ENCODE results near the gene RBM23.

Gene RBM23

DNA sequence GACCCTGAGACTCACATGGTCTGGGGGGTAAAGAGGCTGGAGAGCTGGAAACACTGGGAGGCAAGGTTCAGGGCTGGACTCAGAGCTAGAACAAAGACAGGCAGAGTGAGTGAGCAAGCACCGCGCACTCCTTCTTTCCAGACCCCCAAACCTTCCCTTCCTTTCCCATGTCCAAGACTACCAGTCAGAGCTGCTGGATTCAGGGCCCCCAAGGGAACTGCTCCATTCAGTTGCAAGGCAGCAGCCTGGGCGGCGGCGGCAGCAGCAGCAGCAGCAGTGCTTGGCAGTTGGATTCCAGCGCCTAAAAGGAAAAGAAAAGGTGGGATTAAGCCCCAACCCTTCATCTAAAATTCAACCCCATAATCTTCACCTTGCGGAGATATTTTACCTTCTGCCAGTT is 17.1 kb downstream of the RBM23 start:
- TF ChIP-seq, protein P1, sequence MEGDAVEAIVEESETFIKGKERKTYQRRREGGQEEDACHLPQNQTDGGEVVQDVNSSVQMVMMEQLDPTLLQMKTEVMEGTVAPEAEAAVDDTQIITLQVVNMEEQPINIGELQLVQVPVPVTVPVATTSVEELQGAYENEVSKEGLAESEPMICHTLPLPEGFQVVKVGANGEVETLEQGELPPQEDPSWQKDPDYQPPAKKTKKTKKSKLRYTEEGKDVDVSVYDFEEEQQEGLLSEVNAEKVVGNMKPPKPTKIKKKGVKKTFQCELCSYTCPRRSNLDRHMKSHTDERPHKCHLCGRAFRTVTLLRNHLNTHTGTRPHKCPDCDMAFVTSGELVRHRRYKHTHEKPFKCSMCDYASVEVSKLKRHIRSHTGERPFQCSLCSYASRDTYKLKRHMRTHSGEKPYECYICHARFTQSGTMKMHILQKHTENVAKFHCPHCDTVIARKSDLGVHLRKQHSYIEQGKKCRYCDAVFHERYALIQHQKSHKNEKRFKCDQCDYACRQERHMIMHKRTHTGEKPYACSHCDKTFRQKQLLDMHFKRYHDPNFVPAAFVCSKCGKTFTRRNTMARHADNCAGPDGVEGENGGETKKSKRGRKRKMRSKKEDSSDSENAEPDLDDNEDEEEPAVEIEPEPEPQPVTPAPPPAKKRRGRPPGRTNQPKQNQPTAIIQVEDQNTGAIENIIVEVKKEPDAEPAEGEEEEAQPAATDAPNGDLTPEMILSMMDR (IDR thresholded peaks at IDR 0.05; ENCODE audit: low read depth, low read length): no peak
- DNase-seq (ENCODE audit: extremely low read depth, low read depth): no peak

DNA sequence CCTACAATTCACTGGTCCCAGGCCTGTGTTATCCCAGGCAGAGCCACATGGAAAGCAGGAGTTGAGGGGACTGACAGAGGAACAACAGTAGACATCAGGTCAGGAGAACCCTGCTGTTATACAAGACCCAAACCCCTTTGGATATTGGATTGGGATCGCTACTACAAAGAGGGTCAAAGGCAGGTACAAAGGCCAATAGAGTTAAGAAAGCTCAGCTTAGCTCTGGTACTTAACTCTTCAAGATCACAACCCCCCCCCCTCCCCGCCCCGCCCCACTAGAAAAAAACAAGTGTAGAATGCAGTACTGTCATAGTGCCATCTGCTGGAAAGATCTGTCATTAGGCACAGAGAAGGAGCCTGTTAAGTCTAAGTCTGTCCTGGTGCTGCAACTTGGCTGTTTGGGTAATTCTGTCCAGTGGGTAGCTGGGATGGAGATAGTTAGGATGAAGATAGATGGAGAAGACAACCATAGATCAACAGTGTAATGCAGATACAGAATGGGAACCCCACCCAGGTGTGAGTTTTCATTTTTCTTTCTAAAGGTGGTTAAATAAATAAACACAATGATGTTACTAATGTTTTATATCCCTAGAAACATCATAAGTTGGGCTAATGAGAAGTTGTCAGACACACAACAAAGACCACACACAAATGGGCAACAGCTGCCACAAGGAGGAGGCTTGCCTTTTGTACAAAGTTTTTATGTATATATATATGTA is 18.7 kb downstream of the RBM23 start:
- no peak for DNase-seq (ENCODE audit: extremely low read depth, low read depth)
- TF ChIP-seq, protein P1 (IDR thresholded peaks at IDR 0.05; ENCODE audit: low read depth, low read length): peak; percentile 65

DNA sequence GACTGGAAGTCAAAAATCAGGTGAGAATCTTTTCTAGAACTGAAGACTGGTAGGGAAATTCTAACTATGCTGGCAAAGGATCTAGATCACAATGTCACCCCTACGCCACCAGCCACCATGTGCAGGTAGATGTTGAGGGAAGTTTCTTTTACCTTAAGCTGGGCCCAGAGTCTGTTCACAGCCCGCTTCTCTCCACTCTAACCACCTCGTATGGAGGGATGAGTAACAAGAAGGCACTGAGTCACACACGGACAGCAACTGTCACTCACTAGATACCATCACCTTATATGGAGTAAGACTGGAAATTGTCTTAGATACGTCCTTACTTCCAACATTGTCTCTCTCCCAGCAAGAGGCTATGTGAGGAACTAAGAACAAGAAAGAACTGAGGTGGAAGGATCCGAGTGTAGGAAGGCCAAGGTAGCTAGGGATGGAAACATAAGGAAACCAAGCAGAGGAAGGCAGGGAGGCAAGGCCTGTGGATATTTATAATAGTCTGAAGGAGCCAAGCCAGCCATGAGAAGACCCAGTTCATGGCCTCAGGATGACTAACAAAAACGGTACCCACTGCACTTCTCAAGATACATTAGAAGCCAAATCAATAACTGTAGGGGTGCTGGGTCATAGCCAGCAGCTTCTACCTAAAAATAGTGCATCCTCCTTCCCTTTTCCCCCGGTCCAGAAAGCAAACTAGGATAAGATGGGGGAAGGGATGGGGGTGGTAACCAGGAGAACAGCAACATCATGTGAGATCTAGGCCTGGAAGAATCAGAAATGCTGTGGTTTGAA is 20.5 kb downstream of the RBM23 start:
- DNase-seq (ENCODE audit: extremely low read depth, low read depth): no peak
- TF ChIP-seq, protein P1 (IDR thresholded peaks at IDR 0.05; ENCODE audit: low read depth, low read length): no peak

DNA sequence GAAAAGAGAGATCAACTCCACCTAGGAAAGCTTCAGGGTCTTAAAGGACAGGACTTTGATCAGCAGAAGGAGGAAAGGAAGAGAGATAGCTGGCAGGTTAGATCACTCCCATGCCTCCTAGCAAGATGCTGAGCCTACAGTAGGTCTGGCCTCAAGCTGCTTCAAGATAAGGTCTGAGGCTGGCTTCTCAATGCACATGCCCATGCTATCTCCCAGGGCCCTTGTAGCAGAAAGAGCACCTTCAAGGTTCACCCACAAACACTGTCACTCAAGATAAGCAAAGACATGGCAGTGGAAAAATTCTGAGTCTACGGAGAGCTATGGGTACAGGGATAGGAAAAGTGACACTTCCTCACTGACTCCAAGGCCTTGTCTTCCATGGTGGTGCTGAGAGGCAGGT is 21.6 kb downstream of the RBM23 start:
- TF ChIP-seq, protein P1 (IDR thresholded peaks at IDR 0.05; ENCODE audit: low read depth, low read length): no peak
- DNase-seq (ENCODE audit: extremely low read depth, low read depth): no peak

DNA sequence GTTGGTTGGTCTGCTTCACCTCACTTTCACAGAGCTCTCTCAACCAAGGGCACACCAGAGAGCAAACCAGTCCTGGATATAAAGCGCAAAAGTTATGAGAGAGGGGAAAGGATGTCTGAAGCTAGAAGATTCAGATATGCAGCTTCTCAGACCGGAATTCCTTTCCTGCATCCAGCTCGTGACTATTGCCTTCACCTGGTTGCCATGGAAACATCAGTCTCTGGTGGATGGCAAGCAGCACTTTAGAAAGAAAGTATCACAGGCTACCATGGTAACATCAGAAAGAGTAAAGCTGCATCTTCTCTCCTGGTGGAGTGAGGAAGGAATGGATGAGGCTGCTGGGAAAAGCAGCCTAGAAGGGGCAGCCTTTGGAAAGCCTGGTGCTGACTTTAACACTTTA is 22.2 kb downstream of the RBM23 start:
- TF ChIP-seq, protein P1 (IDR thresholded peaks at IDR 0.05; ENCODE audit: low read depth, low read length): no peak
- no peak for DNase-seq (ENCODE audit: extremely low read depth, low read depth)

DNA sequence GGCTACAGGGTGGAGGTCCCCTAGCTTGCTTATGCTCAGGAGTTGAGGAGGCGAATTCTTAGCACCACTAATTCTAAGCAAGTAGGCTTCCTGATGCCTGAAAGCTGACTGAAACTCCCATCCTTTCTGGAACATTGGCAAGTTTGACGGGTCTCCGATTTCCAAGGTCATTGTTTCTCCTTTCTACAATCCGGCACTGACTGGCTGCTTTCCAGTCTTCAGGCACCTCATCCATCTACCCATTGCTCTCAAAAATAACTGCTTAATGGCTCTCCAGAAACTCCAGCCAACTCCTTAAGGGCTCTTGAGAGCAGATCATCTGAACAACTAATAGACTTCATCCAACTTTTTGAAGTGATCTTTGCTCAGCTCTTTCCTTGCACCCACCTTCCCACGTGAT is 22.6 kb downstream of the RBM23 start:
- no peak for DNase-seq (ENCODE audit: extremely low read depth, low read depth)
- TF ChIP-seq, protein P1 (IDR thresholded peaks at IDR 0.05; ENCODE audit: low read depth, low read length): no peak

DNA sequence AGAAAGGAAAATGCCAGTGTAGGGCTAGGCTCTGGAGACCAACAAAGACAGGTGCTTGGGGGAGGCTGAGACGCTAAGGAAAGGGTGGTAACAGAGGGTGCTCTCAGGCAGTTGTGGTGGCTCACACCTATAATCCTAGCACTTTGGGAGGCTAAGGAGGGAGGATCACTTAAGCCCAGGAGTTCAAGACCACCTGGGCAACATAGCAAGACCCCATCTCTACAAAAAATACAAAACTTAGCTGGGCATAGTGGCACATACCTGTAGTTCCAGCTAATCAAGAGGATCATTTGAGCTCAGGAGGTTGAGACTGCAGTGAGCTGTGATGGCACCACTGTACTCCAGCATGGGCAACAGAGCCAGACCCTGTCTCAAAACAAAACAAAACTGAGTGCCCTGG is 23.5 kb downstream of the RBM23 start:
- DNase-seq (ENCODE audit: extremely low read depth, low read depth): no peak
- TF ChIP-seq, protein P1 (IDR thresholded peaks at IDR 0.05; ENCODE audit: low read depth, low read length): no peak
